Measurements from ENCODE around the gene PKN2. TPM values are rescaled to one million over a fixed set of nuclear protein-coding genes. Genes with fewer than 3 reads are reported as not detected.

PKN2 gene
- total and polyA plus RNA-seq, 2 donors (not counting 1 experiment from before 2014, with no cell fraction given): 28.7 to 29.9 TPM

DNA sequence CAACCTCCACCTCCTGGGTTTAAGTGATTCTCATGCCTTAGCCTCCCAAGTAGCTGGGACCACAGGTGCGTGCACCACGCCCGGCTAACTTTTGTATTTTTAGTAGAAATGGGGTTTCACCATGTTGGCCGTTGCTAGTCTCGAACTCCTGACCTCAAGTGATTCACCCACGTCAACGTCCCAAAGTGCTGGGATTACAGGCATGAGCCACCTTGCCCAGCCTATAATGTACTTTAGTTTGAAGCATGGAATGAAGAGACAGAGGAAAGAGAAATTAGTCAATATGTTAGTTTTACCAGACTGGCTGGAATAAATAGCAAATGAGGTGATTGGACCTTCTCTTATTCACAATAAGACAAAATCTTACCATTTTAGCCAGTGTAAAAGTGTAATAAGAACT, 118.3 kb downstream of the PKN2 start:
- Histone ChIP-seq H3K4me3 (replicated peaks in 1 of 4; ENCODE audit: control extremely low read depth in 1 of 4, insufficient read depth in 1 of 4, low read depth in 3 of 4, low read length in 4 of 4) (no peak overlapping the region), H3K9me3 (ENCODE audit: control insufficient read depth, insufficient read depth, low read depth, low read length) (no peaks in the 10 kb centered on the region), H3K36me3 (ENCODE audit: control insufficient read depth, insufficient read depth, low read length) (no peaks in the 10 kb centered on the region), H2AFZ (ENCODE audit: low read length) (no peak overlapping the region), H4K20me1 (ENCODE audit: control insufficient read depth, extremely low read depth, insufficient read depth, low read length) (no peaks in the 10 kb centered on the region), H3K27me3 (ENCODE audit: control insufficient read depth, insufficient read depth, low read length) (no peaks in the 10 kb centered on the region), H3K4me1 (ENCODE audit: control insufficient read depth, extremely low read depth, insufficient read depth, low read length) (no peaks in the 10 kb centered on the region), H3K27ac (ENCODE audit: insufficient read depth, low read length) (no peak overlapping the region), H3K9ac (ENCODE audit: insufficient read depth, low read length) (no peak overlapping the region), H3K4me2 (ENCODE audit: extremely low read depth, insufficient read depth, low read length) (no peak overlapping the region), H3K79me2 (ENCODE audit: control insufficient read depth, insufficient read depth, low read length) (no peaks in the 10 kb centered on the region)
- peak in 1 of 2 donors; percentile 32 for DNase-seq (ENCODE audit: low read depth in 2 of 2)
- no peak for TF ChIP-seq EZH2 (IDR thresholded peaks at IDR 0.05; ENCODE audit: low read length, missing control alignments)
- TF ChIP-seq, protein P1, sequence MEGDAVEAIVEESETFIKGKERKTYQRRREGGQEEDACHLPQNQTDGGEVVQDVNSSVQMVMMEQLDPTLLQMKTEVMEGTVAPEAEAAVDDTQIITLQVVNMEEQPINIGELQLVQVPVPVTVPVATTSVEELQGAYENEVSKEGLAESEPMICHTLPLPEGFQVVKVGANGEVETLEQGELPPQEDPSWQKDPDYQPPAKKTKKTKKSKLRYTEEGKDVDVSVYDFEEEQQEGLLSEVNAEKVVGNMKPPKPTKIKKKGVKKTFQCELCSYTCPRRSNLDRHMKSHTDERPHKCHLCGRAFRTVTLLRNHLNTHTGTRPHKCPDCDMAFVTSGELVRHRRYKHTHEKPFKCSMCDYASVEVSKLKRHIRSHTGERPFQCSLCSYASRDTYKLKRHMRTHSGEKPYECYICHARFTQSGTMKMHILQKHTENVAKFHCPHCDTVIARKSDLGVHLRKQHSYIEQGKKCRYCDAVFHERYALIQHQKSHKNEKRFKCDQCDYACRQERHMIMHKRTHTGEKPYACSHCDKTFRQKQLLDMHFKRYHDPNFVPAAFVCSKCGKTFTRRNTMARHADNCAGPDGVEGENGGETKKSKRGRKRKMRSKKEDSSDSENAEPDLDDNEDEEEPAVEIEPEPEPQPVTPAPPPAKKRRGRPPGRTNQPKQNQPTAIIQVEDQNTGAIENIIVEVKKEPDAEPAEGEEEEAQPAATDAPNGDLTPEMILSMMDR (conservative IDR thresholded peaks at IDR 0.05 in 1 of 2, IDR thresholded peaks at IDR 0.05 in 1 of 2; ENCODE audit: low read depth in 1 of 2, low read length in 2 of 2): no peak

DNA sequence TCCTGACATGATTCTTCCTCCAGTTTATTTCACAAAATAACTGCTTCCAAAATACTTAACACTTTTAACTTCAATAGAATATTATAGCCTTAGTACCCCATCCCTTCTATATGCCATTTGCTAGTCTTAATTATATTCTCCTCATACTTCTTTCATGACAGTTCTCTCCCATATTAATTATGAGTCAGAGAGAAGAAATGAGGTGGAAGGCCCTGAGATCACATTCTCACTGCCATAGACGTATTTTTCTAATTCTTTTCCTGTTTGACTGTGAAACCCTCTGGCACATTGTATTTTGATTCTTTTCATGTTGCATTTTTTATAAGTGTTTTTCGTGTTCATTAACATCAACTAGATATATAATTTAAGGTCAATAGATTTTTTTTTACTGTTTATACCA, 118.9 kb downstream of the PKN2 start:
- Histone ChIP-seq H3K27me3 (ENCODE audit: control insufficient read depth, insufficient read depth, low read length) (no peaks in the 10 kb centered on the region), H3K4me2 (ENCODE audit: extremely low read depth, insufficient read depth, low read length) (no peak overlapping the region), H3K9me3 (ENCODE audit: control insufficient read depth, insufficient read depth, low read depth, low read length) (no peaks in the 10 kb centered on the region), H3K4me3 (replicated peaks in 1 of 4; ENCODE audit: control extremely low read depth in 1 of 4, insufficient read depth in 1 of 4, low read depth in 3 of 4, low read length in 4 of 4) (no peak overlapping the region), H2AFZ (ENCODE audit: low read length) (no peak overlapping the region), H3K36me3 (ENCODE audit: control insufficient read depth, insufficient read depth, low read length) (no peaks in the 10 kb centered on the region), H4K20me1 (ENCODE audit: control insufficient read depth, extremely low read depth, insufficient read depth, low read length) (no peaks in the 10 kb centered on the region), H3K4me1 (ENCODE audit: control insufficient read depth, extremely low read depth, insufficient read depth, low read length) (no peaks in the 10 kb centered on the region), H3K27ac (ENCODE audit: insufficient read depth, low read length) (no peak overlapping the region), H3K9ac (ENCODE audit: insufficient read depth, low read length) (no peak overlapping the region), H3K79me2 (ENCODE audit: control insufficient read depth, insufficient read depth, low read length) (no peaks in the 10 kb centered on the region)
- DNase-seq (ENCODE audit: low read depth in 2 of 2): peak; percentile 52 to 77
- no peak for TF ChIP-seq EZH2 (IDR thresholded peaks at IDR 0.05; ENCODE audit: low read length, missing control alignments)
- TF ChIP-seq, protein P1 (conservative IDR thresholded peaks at IDR 0.05 in 1 of 2, IDR thresholded peaks at IDR 0.05 in 1 of 2; ENCODE audit: low read depth in 1 of 2, low read length in 2 of 2): no peak

DNA sequence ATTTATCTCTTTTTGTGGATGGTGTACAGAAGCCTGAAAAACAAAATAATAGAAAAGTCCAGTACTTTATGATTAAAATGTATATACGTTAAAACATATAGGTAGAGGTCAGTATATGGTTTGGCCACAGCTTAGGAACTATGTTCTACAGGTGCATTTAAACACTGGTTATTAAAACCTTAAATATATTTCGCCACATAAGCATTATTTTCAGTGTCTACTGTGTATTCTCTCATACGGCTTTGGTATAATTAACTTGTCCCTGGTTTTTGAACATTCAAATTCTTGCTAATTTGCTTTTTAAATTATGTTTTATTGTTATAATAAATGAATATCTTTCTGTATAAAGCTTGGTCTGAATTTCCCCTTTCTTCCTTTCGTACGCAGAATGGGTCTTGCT, 119.4 kb downstream of the PKN2 start:
- Histone ChIP-seq H3K4me1 (ENCODE audit: control insufficient read depth, extremely low read depth, insufficient read depth, low read length) (no peaks in the 10 kb centered on the region), H4K20me1 (ENCODE audit: control insufficient read depth, extremely low read depth, insufficient read depth, low read length) (no peaks in the 10 kb centered on the region), H3K4me3 (replicated peaks in 1 of 4; ENCODE audit: control extremely low read depth in 1 of 4, insufficient read depth in 1 of 4, low read depth in 3 of 4, low read length in 4 of 4) (no peak overlapping the region), H3K9me3 (ENCODE audit: control insufficient read depth, insufficient read depth, low read depth, low read length) (no peaks in the 10 kb centered on the region), H3K79me2 (ENCODE audit: control insufficient read depth, insufficient read depth, low read length) (no peaks in the 10 kb centered on the region), H2AFZ (ENCODE audit: low read length) (no peak overlapping the region), H3K36me3 (ENCODE audit: control insufficient read depth, insufficient read depth, low read length) (no peaks in the 10 kb centered on the region), H3K9ac (ENCODE audit: insufficient read depth, low read length) (no peak overlapping the region), H3K27me3 (ENCODE audit: control insufficient read depth, insufficient read depth, low read length) (no peaks in the 10 kb centered on the region), H3K27ac (ENCODE audit: insufficient read depth, low read length) (no peak overlapping the region), H3K4me2 (ENCODE audit: extremely low read depth, insufficient read depth, low read length) (no peak overlapping the region)
- DNase-seq (ENCODE audit: low read depth in 2 of 2): no peak
- TF ChIP-seq EZH2 (IDR thresholded peaks at IDR 0.05; ENCODE audit: low read length, missing control alignments): no peak
- TF ChIP-seq, protein P1 (conservative IDR thresholded peaks at IDR 0.05 in 1 of 2, IDR thresholded peaks at IDR 0.05 in 1 of 2; ENCODE audit: low read depth in 1 of 2, low read length in 2 of 2): no peak

Measured in fibroblast of lung (primary cell).